DND-41 (cell line): ENCODE measurements around the gene POLR2L.

Experiments
- EZH2 ChIP-seq: IDR thresholded peaks from 3 replicates; pipeline ENCODE4 v1.6.1; 2012; ENCODE audit warnings: borderline replicate concordance, low read depth, mild to moderate bottlenecking, moderate library complexity, low read length, inconsistent platforms; ENCODE audit not compliant: severe bottlenecking
- TF ChIP-seq, protein P1 (sequence below): IDR thresholded peaks from 2 replicates; pipeline ENCODE4 v1.5.1; 2012; ENCODE audit warnings: borderline replicate concordance, low read length, moderate library complexity, mild to moderate bottlenecking; ENCODE audit not compliant: poor library complexity, severe bottlenecking; ENCODE audit errors: extremely low read depth

GRCh38 chr11:825366-826226 is 16.7 kb downstream of the POLR2L start:
- TF ChIP-seq, protein P1, sequence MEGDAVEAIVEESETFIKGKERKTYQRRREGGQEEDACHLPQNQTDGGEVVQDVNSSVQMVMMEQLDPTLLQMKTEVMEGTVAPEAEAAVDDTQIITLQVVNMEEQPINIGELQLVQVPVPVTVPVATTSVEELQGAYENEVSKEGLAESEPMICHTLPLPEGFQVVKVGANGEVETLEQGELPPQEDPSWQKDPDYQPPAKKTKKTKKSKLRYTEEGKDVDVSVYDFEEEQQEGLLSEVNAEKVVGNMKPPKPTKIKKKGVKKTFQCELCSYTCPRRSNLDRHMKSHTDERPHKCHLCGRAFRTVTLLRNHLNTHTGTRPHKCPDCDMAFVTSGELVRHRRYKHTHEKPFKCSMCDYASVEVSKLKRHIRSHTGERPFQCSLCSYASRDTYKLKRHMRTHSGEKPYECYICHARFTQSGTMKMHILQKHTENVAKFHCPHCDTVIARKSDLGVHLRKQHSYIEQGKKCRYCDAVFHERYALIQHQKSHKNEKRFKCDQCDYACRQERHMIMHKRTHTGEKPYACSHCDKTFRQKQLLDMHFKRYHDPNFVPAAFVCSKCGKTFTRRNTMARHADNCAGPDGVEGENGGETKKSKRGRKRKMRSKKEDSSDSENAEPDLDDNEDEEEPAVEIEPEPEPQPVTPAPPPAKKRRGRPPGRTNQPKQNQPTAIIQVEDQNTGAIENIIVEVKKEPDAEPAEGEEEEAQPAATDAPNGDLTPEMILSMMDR: no peak
- no peak for TF ChIP-seq EZH2
